DMS53 treated with DMSO at 0.1 percent for 48 hours (cell line): ENCODE measurements around the gene DSCAML1.

ENCODE experiments used
- DNase-seq: peaks from one replicate; lab custom pipeline; 2025; ENCODE audit not compliant: unreplicated experiment; lab: John Stamatoyannopoulos, UW

DSCAML1 gene

DNA sequence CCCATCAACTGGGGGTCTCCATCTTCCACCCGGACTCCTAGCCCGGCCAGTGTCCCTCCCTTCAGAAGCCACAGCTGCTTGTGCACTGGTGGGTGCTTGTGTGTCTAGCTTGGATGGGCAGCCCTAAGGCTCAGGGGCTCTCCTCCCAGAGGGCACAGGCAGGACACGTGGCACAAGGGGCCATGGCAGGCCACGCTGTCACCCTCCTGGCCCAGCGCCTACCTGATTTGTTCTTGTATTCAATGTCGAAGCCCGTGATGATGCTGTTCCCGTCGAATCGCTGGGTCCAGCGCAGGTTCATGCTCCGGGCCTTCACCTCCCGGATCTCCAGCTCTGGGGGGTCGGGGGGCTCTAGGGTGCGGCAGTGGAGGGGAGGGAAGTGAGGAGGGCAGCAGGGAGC lies 316.8 kb downstream of the DSCAML1 start:
- DNase-seq, result no peak

DNA sequence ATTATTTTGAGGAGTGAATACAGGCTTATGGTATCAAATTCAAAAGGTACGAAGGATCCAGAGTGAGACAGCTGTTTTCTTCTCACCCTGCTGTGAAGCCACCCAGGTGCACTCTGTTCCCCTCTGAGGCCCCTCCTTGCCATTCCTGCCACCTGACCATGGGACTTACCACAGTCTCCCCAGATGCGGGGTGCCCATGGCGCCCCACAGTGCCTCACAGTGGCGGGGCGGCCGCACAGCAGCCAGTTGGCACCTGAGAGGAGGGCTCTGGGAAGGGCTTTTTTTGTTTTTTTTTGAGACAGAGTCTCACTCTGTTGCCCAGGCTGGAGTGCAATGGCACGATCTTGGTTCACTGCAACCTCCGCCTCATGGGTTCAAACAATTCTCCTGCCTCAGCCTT lies 317.6 kb downstream of the DSCAML1 start:
- no peak for DNase-seq

GRCh38 chr11:117478926-117479325 lies 318.1 kb downstream of the DSCAML1 start:
- no peak for DNase-seq

DNA sequence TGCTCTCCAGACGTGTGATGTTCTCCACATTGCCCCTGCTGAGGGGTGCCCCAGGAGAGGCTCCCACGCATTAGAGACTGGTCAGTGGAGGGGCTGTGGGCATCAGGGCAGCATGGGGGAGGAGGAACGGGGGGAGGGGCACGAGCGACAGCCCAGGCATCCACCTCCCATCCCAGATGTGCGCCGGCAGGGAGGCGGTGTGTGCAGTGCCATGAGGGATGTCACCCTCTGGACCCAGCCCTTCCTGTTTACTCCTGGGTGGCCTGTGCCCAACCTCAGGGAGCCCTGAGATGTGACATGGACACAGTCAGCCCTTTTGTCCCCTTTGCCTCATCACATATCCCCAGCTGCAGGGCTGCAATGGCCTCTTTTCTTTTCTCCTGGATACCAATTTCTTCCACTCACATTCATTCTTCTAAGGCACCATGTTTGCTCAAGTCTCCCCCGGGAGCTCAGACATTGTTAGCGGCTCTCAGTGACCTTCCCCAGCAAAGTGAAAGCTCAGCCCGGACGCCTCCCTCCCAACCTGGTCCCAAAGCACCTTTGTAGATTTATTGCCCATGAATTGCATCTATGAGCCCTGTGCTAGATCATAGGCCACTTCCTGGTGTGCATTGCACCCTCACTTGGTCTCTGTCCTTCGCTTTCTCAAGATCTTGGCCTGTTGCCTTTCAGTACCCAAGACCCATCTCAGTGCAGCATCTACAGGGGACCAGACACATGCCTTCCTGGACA lies 318.7 kb downstream of the DSCAML1 start:
- DNase-seq, result no peak

- DNase-seq, result no peak
Measured at GRCh38 chr11:117477721-117478120, 319.3 kb downstream of the DSCAML1 start.

DNA sequence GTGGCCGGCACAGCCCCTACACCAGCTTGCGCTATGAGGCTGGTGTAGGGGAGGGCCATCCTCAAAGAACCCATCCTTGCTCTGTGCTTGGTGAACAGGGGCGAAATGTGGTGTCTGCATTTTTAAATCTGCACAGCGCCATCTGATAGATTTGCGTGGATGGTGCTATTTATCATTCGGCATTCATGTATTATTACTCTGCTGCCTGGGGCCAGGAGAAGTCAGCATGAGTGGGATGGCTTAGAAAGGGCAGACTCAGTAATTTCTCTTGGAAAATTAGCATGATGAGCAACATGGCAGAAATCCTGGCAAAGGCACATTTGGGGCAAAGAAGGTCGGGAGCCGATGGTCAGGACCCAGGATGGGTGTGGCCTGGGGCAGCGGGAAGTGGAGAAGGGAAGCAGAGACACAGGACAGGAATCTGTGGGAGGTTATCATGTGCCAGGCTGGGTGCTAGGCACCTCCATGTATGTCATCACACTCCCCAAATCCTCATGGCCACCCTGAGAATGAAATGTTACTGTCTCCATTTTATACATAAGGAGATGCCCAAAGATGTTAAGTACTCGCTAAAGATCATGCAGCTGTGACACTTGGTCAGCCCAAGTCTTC lies 320.4 kb downstream of the DSCAML1 start:
- no peak for DNase-seq

GRCh38 chr11:117475716-117476530 lies 321.1 kb downstream of the DSCAML1 start:
- DNase-seq, result no peak

GRCh38 chr11:117473481-117474091 lies 323.4 kb downstream of the DSCAML1 start:
- peak; percentile 91 for DNase-seq

DNA sequence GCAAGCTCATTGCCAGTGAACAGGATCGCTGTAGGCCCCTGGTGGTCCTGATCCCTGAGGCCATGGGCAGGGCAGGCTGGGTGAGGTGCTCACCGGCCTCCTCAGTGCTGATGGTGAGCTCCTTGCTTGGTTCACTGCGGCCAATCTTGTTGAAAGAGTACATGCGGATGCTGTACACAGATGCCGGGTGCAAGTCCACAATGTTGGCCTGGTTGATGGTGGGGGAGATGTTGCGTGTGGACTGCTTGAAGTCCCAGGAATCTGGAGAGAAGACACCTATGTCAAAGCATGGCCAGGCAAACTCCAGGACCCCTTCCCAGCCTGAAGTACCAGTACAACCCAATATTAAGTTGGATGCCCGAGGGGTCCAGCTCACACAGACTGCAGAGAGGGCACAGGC lies 325.2 kb downstream of the DSCAML1 start:
- DNase-seq, result no peak

GRCh38 chr11:117470576-117470975 lies 326.4 kb downstream of the DSCAML1 start:
- no peak for DNase-seq

- DNase-seq, result peak; percentile 18
Measured at GRCh38 chr11:117468888-117469287, 328.1 kb downstream of the DSCAML1 start.

GRCh38 chr11:117467770-117468169 lies 329.2 kb downstream of the DSCAML1 start:
- DNase-seq, result no peak

GRCh38 chr11:117466966-117467365 lies 330.1 kb downstream of the DSCAML1 start:
- DNase-seq, result no peak

GRCh38 chr11:117465236-117465997 lies 331.6 kb downstream of the DSCAML1 start:
- no peak for DNase-seq

DNA sequence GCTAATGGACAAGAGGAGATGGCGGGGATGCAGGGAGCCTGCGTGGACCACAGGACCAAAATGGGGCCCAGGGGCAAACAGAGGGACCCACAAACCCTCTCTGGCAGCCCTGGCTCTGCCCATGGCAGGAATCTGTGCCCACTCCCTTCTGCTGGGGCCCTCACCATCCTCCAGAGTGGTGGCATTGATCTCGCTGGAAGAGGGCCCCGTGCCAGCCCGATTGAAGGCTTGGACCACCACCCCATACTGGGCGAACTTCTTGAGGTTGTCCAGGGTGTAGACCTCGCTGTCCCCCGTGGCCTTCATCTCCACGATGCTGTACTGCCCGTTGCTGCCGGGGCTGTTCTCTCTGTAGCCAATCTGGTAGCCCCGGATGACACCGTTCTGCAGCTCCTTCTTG lies 332.2 kb downstream of the DSCAML1 start:
- no peak for DNase-seq

DNA sequence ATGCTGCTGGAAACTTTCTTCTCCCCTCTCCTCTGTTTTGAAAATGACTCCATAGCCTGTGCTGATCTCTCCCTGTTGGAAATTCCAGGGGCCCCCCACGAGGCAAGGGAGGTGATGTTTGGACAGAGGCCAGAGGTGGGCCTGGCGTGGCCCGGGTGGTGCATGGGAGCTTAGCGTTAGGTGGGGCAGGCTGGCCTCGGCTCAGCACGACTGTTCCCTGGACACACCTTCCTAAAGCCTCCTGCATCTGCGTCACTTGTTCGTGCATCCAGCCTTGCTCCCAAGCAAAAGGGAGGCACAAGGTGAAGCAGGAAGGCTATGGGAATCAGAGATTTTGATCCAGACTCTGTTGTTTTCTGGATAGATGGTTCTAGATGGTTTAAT lies 334.2 kb downstream of the DSCAML1 start:
- no peak for DNase-seq

- DNase-seq, result no peak
Measured at GRCh38 chr11:117462183-117462863, 334.7 kb downstream of the DSCAML1 start.

DNA sequence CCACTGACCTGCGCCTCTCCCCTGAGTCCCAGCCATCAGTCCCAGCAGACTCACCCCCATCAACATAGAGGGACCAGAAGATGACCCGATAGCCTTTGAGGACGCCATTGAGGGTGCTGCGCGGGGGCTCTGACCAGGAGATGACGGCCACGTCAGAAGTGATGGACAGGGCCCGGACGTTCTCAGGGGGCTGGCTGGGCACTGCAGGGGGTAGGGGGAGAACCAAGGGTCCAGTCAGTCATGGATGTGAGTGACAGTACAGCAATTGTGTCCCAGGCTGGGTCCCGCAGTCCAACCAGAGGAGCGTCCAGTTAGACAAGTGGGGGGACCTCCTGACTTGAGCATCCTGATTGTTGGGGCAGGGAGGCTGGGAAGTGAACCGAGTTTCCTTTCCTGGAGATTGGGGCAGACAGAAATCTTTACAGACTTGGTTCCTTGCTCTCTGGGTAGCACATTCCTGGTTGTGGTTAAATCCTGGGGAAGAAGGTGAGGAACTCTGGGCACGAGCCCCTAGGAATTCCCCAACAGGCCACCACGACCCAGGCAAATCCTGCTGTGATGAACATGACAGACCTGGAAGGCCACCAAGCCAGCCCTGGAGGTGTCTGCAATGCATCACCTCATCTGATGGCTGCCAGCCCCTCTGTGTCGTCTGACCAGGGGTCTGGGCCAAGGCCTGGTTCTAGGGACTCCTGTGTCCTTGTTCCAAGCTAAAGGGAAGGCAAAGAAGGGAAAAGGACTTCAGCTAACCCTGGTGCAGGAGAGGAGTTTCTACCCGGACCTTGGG lies 335.4 kb downstream of the DSCAML1 start:
- no peak for DNase-seq

GRCh38 chr11:117459979-117460300 lies 337.1 kb downstream of the DSCAML1 start:
- no peak for DNase-seq
